Ishikawa (cell line): ENCODE data around the gene SPSB3.

ENCODE experiments used
- CEBPB ChIP-seq: IDR thresholded peaks from 2 replicates; pipeline ENCODE4 v1.6.1; 2012
- REST ChIP-seq: IDR thresholded peaks from 2 replicates; pipeline ENCODE4 v1.6.1; 2012; ENCODE audit warnings: low read depth, mild to moderate bottlenecking
- TAF1 ChIP-seq: IDR thresholded peaks from 2 replicates; pipeline ENCODE4 v1.6.1; 2012; ENCODE audit warnings: low read depth, mild to moderate bottlenecking
- YY1 ChIP-seq: IDR thresholded peaks from 2 replicates; pipeline ENCODE4 v1.6.1; 2012; ENCODE audit warnings: low read depth

GRCh38 chr16:1818204-1818872 is 36.0 kb upstream of the SPSB3 start:
- TF ChIP-seq TAF1 (no peak), CEBPB (no peak), REST (no peak), YY1 (no peak)
